ENCODE measurements around the gene PIK3C2B.
"Not testable (repeated sequence)": the region's sequence is repeated elsewhere in the genome, so short reads cannot be mapped to it uniquely, and the experiment has no call there.

PIK3C2B gene

GRCh38 chr1:204486513-204487255 lies 7.9 kb downstream of the PIK3C2B start:
- in situ Hi-C loops (cut with HindIII; ENCODE audit: low sequenced_read_pairs), result not testable (repeated sequence)

GRCh38 chr1:204483791-204484190 lies 10.8 kb downstream of the PIK3C2B start:
- in situ Hi-C loops (cut with HindIII; ENCODE audit: low sequenced_read_pairs), result no loop called here

- in situ Hi-C loops (cut with HindIII; ENCODE audit: low sequenced_read_pairs), result no loop called here
Measured at GRCh38 chr1:204480515-204480914, 14.1 kb downstream of the PIK3C2B start.

- in situ Hi-C loops (cut with HindIII; ENCODE audit: low sequenced_read_pairs), result no loop called here
Measured at GRCh38 chr1:204479387-204480136, 15.0 kb downstream of the PIK3C2B start.

GRCh38 chr1:204478921-204479320 lies 15.7 kb downstream of the PIK3C2B start:
- in situ Hi-C loops (cut with HindIII; ENCODE audit: low sequenced_read_pairs), result no loop called here

- in situ Hi-C loops (cut with HindIII; ENCODE audit: low sequenced_read_pairs), result no loop called here
Measured at GRCh38 chr1:204478172-204478899, 16.3 kb downstream of the PIK3C2B start.

- in situ Hi-C loops (cut with HindIII; ENCODE audit: low sequenced_read_pairs), result no loop called here
Measured at GRCh38 chr1:204477036-204477740, 17.4 kb downstream of the PIK3C2B start.

- in situ Hi-C loops (cut with HindIII; ENCODE audit: low sequenced_read_pairs), result no loop called here
Measured at GRCh38 chr1:204476563-204476962, 18.0 kb downstream of the PIK3C2B start.

- in situ Hi-C loops (cut with HindIII; ENCODE audit: low sequenced_read_pairs), result no loop called here
Measured at GRCh38 chr1:204475656-204476432, 18.8 kb downstream of the PIK3C2B start.

- in situ Hi-C loops (cut with HindIII; ENCODE audit: low sequenced_read_pairs), result no loop called here
Measured at GRCh38 chr1:204473400-204473965, 21.1 kb downstream of the PIK3C2B start.

- in situ Hi-C loops (cut with HindIII; ENCODE audit: low sequenced_read_pairs), result no loop called here
Measured at GRCh38 chr1:204472660-204473059, 21.9 kb downstream of the PIK3C2B start.

- in situ Hi-C loops (cut with HindIII; ENCODE audit: low sequenced_read_pairs), result no loop called here
Measured at GRCh38 chr1:204471687-204472086, 22.9 kb downstream of the PIK3C2B start.

- in situ Hi-C loops (cut with HindIII; ENCODE audit: low sequenced_read_pairs), result no loop called here
Measured at GRCh38 chr1:204469304-204469703, 25.3 kb downstream of the PIK3C2B start.

GRCh38 chr1:204468766-204469302 lies 25.8 kb downstream of the PIK3C2B start:
- in situ Hi-C loops (cut with HindIII; ENCODE audit: low sequenced_read_pairs), result no loop called here

- in situ Hi-C loops (cut with HindIII; ENCODE audit: low sequenced_read_pairs), result no loop called here
Measured at GRCh38 chr1:204468206-204468605, 26.4 kb downstream of the PIK3C2B start.

- in situ Hi-C loops (cut with HindIII; ENCODE audit: low sequenced_read_pairs), result no loop called here
Measured at GRCh38 chr1:204466416-204467405, 27.9 kb downstream of the PIK3C2B start.

- in situ Hi-C loops (cut with HindIII; ENCODE audit: low sequenced_read_pairs), result no loop called here
Measured at GRCh38 chr1:204465546-204466415, 28.8 kb downstream of the PIK3C2B start.

All from DLD1 (cell line).